ENCODE measurements around the gene SLC25A47. TPM values are rescaled to one million over a fixed set of nuclear protein-coding genes. Genes with fewer than 3 reads are reported as not detected.

Gene SLC25A47
- total and polyA plus RNA-seq, 2 of the 4 experiments (the other 2 are of a cell fraction): not detected

DNA sequence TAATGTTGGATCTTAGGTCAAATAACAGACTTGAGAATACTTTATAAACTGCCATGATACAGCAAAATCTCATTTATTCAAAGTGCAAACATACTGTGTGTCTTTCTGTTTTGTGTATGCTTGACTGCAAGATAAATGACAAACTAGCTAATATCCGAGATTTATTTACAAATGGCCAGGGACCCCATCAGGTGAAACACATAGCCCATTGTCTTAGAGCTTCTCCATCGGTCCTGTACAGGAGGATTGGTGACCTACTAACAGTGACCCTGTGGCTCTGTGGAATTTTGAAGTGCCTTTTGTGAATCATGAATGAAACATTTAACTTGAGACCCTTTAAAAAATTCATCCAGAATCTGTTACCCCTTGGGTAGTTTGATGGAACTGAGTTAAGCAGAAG lies 44.0 kb upstream of the SLC25A47 start:
- Histone ChIP-seq H3K9me3 (ENCODE audit: control insufficient read depth, insufficient read depth, low read length) (no peaks in the 10 kb centered on the region), H2AFZ (replicated peaks; ENCODE audit: low read length, poor library complexity) (no peak overlapping the region), H4K8ac (ENCODE audit: low read depth in 2 of 2, low read length in 2 of 2) (no peak overlapping the region), H2AK5ac (ENCODE audit: low read depth, low read length) (no peak overlapping the region), H3K27ac (ENCODE audit: insufficient read depth, low read length) (no peak overlapping the region), H4K91ac (ENCODE audit: insufficient read depth, low read depth, low read length) (no peak overlapping the region), H2AK9ac (replicated peaks; ENCODE audit: low read depth, low read length, poor library complexity) (no peak overlapping the region), H4K5ac (ENCODE audit: low read depth, low read length) (no peak overlapping the region), H2BK5ac (ENCODE audit: low read depth, low read length, poor library complexity, severe bottlenecking) (peak overlapping the region; percentile 21), H3K4me3 (ENCODE audit: insufficient read depth, low read depth, low read length) (no peak overlapping the region), H3K23ac (ENCODE audit: low read depth, low read length) (peak overlapping the region; percentile 21; the same call in 1 of the 2 replicates), H2BK15ac (ENCODE audit: low read depth, low read length) (no peak overlapping the region), H3K4ac (ENCODE audit: low read depth, low read length) (no peak overlapping the region), H3K18ac (ENCODE audit: low read depth, low read length) (no peak overlapping the region), H2BK20ac (ENCODE audit: low read depth, low read length) (no peak overlapping the region), H3K36me3 (ENCODE audit: control insufficient read depth, insufficient read depth, low read length) (peaks cover 26% of the 10 kb centered on the region), H3K4me1 (ENCODE audit: control insufficient read depth, insufficient read depth, low read length) (peaks cover 11% of the 10 kb centered on the region), H4K20me1 (ENCODE audit: insufficient read depth, low read length) (peaks cover 50% of the 10 kb centered on the region), H3K14ac (replicated peaks; ENCODE audit: low read depth, low read length) (0 out of 2 replicates have a peak overlapping the region, but pooled peaks have one; percentile 24), H3K4me2 (ENCODE audit: low read depth, low read length) (no peak overlapping the region), H2BK120ac (ENCODE audit: low read depth, low read length) (no peak overlapping the region), H3K9ac (ENCODE audit: low read depth, low read length) (no peak overlapping the region), H3K56ac (ENCODE audit: extremely low read depth, insufficient read depth, low read length) (no peak overlapping the region), H3K9me1 (ENCODE audit: insufficient read depth, low read length) (peaks cover 31% of the 10 kb centered on the region), H3K27me3 (ENCODE audit: control insufficient read depth, insufficient read depth, low read length) (no peaks in the 10 kb centered on the region), H3K79me1 (ENCODE audit: low read depth in 1 of 2, low read length in 2 of 2) (peaks cover 42 to 79% of the 10 kb centered on the region in 2 experiments)
- in situ Hi-C loops (cut with MboI; ENCODE audit: low sequenced_read_pairs): no loop called here
- intact Hi-C loops (cut with micrococcal nuclease): no loop called here
- no peak for TF ChIP-seq BHLHE40 (IDR thresholded peaks at IDR 0.05; ENCODE audit: low read depth, low read length)
- no peak for TF ChIP-seq CTCF (conservative IDR thresholded peaks at IDR 0.05; ENCODE audit: low read depth, low read length)
- no peak for TF ChIP-seq RAD21 (IDR thresholded peaks at IDR 0.05; ENCODE audit: low read length)
- TF ChIP-seq USF2 (IDR thresholded peaks at IDR 0.05; ENCODE audit: low read depth, low read length): no peak
- ChIA-PET POLR2A (ENCODE audit: unreplicated experiment) (no interaction called here), CTCF (interaction anchor here (0.6 to 1.4 kb wide), 3 partner anchors 8 to 38 kb away, joined by 3 to 5 read pairs (median 4); no protein-coding TSS in a partner anchor)
- dilution Hi-C loops (cut with HindIII; ENCODE audit: low sequenced_read_pairs, unreplicated experiment): no loop called here
- no CpG with 5 or more reads among the region's 2 CpGs for WGBS, 2 experiments (ENCODE audit: extremely low coverage in 2 of 2, insufficient read length in 1 of 2)
- DNase-seq: no peak
- ATAC-seq (ENCODE audit: low read depth): no peak
- no TSS peak for BruUV-seq (replicated peaks)
